K562 (cell line): Measurements from ENCODE around the gene TSG101.

Source experiments
- CREM ChIP-seq: IDR thresholded peaks from 2 replicates; pipeline ENCODE4 v1.6.1; 2014; ENCODE audit warnings: antibody characterized with exemption, low read depth
- HMG20A ChIP-seq: fragments of 450-650 bp; formaldehyde crosslinking; conservative IDR thresholded peaks from 2 replicates; pipeline ENCODE4 v1.4.0; 2020; ENCODE audit warnings: mild to moderate bottlenecking, mixed read lengths
- MCM5 ChIP-seq: fragments of 450-650 bp; IDR thresholded peaks from 2 replicates; pipeline ENCODE4 v1.6.1; 2016; ENCODE audit warnings: low read depth
- POLR2A ChIP-seq: fragments of 450-650 bp; conservative IDR thresholded peaks from 2 replicates; pipeline ENCODE4 v1.6.1; 2016
- SRF ChIP-seq, 2 experiments: fragments of 250-450, 450-650 bp in 1 of 2; sonication (Bioruptor Pico) in 1 of 2; sonication (generic) in 1 of 2; formaldehyde crosslinking; IDR thresholded peaks; 2 replicates each; pipeline versions ENCODE4 v1.5.0 to v1.5.1; 2020 to 2022; ENCODE audit warnings: mild to moderate bottlenecking in 1 of 2, missing genetic modification reagents in 1 of 2
- TEAD4 ChIP-seq, 2 experiments: sonication (generic) in 1 of 2; formaldehyde crosslinking in 1 of 2; IDR thresholded peaks; 2 replicates each; pipeline versions ENCODE4 v1.6.1 to v1.8.0; 2012 to 2022; ENCODE audit warnings: borderline replicate concordance in 1 of 2, inconsistent platforms in 1 of 2, low read length in 1 of 2, mild to moderate bottlenecking in 1 of 2, missing genetic modification reagents in 1 of 2
- TF ChIP-seq, protein P1 (sequence below): sonication (generic); formaldehyde crosslinking; IDR thresholded peaks from 2 replicates; pipeline ENCODE4 v1.8.1; 2023; ENCODE audit warnings: mild to moderate bottlenecking, missing genetic modification reagents
- TF ChIP-seq, protein P2 (sequence below): fragments of 250-450 bp; sonication (Bioruptor Pico); IDR thresholded peaks from 2 replicates; pipeline ENCODE4 v1.8.0; 2021; ENCODE audit warnings: moderate library complexity, mild to moderate bottlenecking, inconsistent platforms
- TF ChIP-seq, protein P3 (sequence below), 3 experiments: IDR thresholded peaks in 2 of 3; conservative IDR thresholded peaks in 1 of 3; 2 replicates each; pipeline ENCODE4 v1.5.1; 2011 to 2012; ENCODE audit warnings: low read length in 3 of 3, mild to moderate bottlenecking in 3 of 3, control low read depth in 2 of 3, improper control_type of control experiment in 1 of 3, inconsistent platforms in 1 of 3, low read depth in 1 of 3, mixed read lengths in 1 of 3, moderate library complexity in 1 of 3; ENCODE audit not compliant: insufficient read depth in 2 of 3
- TF ChIP-seq, protein P4 (sequence below): fragments of 450-650 bp; formaldehyde crosslinking; IDR thresholded peaks from 2 replicates; pipeline ENCODE4 v1.4.0; 2020; ENCODE audit warnings: mild to moderate bottlenecking, mixed read lengths

GRCh38 chr11:18524248-18524647 lies 2.5 kb downstream of the TSG101 start:
- no peak for TF ChIP-seq POLR2A
- TF ChIP-seq, protein P1, sequence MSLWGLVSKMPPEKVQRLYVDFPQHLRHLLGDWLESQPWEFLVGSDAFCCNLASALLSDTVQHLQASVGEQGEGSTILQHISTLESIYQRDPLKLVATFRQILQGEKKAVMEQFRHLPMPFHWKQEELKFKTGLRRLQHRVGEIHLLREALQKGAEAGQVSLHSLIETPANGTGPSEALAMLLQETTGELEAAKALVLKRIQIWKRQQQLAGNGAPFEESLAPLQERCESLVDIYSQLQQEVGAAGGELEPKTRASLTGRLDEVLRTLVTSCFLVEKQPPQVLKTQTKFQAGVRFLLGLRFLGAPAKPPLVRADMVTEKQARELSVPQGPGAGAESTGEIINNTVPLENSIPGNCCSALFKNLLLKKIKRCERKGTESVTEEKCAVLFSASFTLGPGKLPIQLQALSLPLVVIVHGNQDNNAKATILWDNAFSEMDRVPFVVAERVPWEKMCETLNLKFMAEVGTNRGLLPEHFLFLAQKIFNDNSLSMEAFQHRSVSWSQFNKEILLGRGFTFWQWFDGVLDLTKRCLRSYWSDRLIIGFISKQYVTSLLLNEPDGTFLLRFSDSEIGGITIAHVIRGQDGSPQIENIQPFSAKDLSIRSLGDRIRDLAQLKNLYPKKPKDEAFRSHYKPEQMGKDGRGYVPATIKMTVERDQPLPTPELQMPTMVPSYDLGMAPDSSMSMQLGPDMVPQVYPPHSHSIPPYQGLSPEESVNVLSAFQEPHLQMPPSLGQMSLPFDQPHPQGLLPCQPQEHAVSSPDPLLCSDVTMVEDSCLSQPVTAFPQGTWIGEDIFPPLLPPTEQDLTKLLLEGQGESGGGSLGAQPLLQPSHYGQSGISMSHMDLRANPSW (CRISPR knock-in tag): no peak
- TF ChIP-seq HMG20A (CRISPR knock-in tag): no peak
- no peak for TF ChIP-seq SRF (CRISPR knock-in tag; IDR thresholded peaks at IDR 0.05)
- TF ChIP-seq, protein P2, sequence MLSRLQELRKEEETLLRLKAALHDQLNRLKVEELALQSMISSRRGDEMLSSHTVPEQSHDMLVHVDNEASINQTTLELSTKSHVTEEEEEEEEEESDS (CRISPR knock-in tag): no peak
- TF ChIP-seq, protein P3, sequence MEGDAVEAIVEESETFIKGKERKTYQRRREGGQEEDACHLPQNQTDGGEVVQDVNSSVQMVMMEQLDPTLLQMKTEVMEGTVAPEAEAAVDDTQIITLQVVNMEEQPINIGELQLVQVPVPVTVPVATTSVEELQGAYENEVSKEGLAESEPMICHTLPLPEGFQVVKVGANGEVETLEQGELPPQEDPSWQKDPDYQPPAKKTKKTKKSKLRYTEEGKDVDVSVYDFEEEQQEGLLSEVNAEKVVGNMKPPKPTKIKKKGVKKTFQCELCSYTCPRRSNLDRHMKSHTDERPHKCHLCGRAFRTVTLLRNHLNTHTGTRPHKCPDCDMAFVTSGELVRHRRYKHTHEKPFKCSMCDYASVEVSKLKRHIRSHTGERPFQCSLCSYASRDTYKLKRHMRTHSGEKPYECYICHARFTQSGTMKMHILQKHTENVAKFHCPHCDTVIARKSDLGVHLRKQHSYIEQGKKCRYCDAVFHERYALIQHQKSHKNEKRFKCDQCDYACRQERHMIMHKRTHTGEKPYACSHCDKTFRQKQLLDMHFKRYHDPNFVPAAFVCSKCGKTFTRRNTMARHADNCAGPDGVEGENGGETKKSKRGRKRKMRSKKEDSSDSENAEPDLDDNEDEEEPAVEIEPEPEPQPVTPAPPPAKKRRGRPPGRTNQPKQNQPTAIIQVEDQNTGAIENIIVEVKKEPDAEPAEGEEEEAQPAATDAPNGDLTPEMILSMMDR (IDR thresholded peaks at IDR 0.05 in 2 of 3, conservative IDR thresholded peaks at IDR 0.05 in 1 of 3; ENCODE audit: insufficient read depth in 2 of 3, low read depth in 1 of 3, low read length in 3 of 3): no peak
- TF ChIP-seq MCM5: no peak
- no peak for TF ChIP-seq CREM
- TF ChIP-seq TEAD4 (IDR thresholded peaks at IDR 0.05; ENCODE audit: low read length): no peak
- TF ChIP-seq TEAD4 (CRISPR knock-in tag; IDR thresholded peaks at IDR 0.05; ENCODE audit: borderline replicate concordance): no peak
- TF ChIP-seq, protein P4, sequence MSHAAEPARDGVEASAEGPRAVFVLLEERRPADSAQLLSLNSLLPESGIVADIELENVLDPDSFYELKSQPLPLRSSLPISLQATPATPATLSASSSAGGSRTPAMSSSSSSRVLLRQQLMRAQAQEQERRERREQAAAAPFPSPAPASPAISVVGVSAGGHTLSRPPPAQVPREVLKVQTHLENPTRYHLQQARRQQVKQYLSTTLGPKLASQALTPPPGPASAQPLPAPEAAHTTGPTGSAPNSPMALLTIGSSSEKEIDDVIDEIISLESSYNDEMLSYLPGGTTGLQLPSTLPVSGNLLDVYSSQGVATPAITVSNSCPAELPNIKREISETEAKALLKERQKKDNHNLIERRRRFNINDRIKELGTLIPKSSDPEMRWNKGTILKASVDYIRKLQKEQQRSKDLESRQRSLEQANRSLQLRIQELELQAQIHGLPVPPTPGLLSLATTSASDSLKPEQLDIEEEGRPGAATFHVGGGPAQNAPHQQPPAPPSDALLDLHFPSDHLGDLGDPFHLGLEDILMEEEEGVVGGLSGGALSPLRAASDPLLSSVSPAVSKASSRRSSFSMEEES (CRISPR knock-in tag): no peak
